Measurements from ENCODE around the gene PTPN9.
A peak's percentile ranks its signal among the peaks of the same experiment; 100 is the strongest.
"Not testable (repeated sequence)": the region's sequence is repeated elsewhere in the genome, so short reads cannot be mapped to it uniquely, and the experiment has no call there.

Gene PTPN9

DNA sequence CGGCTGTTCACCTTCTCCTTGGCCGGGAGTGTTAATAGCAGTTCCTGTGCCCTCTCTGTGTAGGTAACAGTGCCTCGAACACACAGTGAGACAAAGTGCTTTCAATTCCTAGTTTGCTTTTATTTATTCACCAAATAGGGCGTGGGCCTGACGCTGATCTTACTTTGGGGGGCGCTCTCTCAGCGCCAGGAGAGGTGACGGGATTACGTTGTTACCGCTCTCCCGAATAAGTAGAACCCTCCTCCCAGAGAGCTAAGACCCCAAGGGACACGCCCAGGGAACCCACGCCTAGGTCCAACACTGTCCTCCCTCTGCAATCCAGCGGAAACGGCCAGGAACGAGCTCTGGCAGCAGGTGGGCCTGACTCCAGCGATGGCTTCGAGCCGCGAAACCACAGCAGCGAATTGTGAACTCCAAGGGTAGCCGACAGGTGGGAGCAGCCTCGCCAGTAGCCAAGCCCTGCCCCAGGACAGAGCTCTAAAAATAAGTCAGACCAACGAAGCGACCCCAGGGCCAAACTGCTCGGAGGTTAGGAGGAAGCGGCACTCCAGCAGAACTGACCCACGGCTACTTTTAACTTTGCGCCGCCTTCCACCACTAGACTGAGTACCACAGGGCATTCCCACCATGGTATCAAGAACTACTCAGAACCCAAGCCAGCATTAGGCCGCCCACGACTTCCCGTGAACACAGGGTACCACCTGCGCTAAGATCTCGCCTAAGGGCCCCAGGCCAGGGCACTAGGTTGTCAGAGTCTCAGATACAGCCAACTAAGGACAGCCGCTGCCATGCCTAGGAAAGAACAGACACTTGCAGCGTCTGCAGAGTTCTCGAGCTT is 126.0 kb downstream of the PTPN9 start:
- DNase-seq, result peak; percentile 42

DNA sequence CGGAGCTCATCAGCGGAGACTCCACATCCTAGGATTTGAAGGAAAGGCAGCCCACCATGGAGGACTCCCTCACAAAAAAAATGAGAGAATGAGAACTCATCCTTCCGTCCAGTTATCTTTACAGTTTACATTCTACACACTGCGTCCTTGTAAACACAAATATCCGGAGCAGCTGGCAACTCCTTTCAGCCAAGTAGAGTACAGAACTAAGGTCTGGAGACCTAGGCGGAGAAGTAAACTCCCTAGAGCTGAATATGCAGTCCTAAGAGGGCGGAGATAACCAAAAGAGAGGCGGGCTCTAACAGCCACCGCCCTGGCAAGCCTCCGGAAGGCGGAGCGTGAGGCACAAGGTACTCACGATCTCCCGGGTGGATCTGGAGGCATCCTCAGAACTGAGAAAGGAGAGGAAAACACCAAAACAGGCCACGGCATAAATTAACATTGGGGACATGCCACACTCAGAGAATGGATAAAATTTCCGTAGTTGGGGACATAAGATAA is 126.7 kb downstream of the PTPN9 start:
- DNase-seq, result peak; percentile 77

GRCh38 chr15:75451674-75452363 is 127.3 kb downstream of the PTPN9 start, which contains the start of gene SIN3A:
Gene SIN3A (minus strand): TSS chr15:75451690. CDS start chr15:75430375, 21,315 bp downstream.
- DNase-seq, result peak; percentile 100

DNA sequence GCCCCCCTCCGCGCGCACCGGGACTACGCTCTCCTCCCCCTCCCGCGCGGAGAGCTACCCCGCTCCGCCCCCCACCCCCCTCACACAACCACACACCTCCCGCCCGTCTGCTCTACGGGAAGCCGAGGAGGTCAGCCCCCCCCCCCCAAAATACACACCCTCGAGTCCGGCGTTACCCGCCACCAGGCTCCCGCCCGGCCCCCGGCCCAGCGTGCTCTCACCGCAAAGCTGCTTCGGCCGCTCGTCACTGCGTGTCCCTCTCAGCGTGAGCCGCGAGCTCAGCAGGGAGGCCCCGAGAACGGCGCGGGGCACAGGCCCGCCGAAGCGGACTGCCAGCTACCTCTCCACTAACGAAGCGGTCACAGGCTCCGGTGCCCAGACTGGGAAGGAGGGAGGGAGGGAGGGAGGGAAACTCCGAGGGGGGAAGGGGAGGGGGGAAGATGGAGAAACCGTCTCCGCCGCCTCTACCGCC is 127.9 kb downstream of the PTPN9 start:
- DNase-seq, result no peak

GRCh38 chr15:75450307-75451201 is 128.6 kb downstream of the PTPN9 start:
- peak; percentile 99 for DNase-seq

DNA sequence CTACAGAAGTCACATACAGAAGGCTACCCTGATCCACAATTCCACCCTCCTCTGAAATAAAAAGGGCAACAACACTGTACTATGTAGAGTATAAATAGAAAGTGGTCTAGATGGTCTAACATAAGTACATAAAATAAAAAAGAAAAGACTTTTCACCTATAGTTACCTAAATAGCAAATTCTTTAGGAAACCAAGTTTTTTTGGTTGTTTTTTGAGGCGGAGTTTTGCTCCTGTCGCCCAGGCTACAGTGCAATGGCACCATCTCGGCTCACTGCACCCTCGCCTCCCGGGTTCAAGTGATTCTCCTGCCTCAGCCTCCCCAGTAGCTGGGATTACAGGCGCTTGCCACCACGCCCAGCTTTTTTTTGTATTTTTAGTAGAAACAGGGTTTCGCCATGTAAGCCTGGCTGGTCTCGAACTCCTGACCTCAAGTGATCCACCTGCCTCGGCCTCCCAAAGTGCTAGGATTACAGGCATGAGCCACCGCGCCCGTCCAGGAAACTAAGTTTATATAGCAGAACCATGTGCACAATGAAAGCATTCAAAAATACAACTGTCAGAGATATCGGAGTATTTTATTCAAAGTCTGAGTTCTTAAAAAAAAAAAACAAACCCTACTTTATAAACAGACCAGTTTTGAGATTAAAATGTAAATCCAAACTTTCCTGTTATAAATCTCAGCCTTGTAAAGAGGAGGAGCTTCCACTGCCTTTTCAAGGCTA is 129.4 kb downstream of the PTPN9 start:
- DNase-seq, result no peak

DNA sequence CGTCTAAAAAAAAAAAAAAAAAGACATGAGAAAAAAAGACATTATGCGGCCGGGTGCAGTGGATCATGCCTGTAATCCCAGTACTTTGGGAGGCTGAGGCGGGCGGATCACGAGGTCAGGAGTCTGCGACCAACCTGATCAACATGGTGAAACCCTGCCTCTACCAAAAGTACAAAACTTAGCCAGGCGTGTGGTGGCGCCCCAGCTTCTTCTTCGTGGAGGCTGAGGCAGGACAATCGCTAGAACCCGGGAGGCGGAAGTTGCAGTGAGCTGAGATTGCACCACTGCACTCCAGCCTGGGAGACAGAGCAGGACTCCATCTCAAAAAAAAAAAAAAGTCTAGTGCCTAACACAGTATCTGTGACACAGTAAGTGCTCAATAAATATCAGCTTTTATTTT is 130.9 kb downstream of the PTPN9 start:
- not testable (repeated sequence) for DNase-seq

GRCh38 chr15:75446151-75446550 is 133.0 kb downstream of the PTPN9 start:
- DNase-seq, result no peak

GRCh38 chr15:75445324-75445723 is 133.8 kb downstream of the PTPN9 start:
- not testable (repeated sequence) for DNase-seq

DNA sequence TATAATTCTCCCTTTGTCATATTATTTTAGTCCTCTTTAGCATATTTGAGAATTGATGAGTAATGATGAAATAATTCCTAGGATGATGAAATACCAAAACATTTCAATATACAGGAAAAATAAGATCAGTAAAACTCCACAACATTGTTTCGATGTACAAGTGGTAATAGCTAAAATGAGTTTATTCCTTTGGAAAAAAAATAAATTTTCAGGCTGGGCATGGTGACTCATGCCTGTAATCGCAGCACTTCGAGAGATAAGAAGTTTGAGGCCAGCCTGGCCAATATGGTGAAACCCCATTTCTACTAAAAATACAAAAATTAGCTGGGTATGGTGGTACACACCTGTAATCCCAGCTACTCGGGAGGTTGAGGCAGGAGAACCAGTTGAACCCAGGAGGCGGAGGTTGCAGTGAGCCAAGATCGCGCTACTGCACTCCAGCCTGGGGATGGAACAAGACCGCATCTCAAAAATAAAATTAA is 135.1 kb downstream of the PTPN9 start:
- peak; percentile 71 for DNase-seq

DNA sequence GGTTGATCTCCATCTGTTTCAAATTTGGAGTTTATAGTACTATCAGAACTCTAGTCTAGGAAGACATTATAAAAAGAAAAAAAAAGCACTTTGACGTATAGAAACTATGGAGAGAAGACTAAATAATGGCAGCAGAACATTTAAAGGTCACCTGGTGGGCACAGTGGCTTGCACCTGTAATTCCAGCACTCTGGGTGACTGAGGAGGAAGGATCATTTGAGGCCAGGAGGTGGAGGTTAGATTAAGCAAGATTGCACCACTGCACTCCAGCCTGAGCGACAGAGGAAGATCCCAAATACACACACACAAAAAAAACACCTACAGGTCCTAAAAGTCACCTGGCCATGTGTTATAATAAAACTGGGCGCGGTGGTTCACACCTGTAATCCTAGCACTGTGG is 141.4 kb downstream of the PTPN9 start:
- DNase-seq, result no peak

GRCh38 chr15:75436881-75437280 is 142.2 kb downstream of the PTPN9 start:
- DNase-seq, result no peak

- DNase-seq, result no peak
These were observed 147.4 kb downstream of the PTPN9 start for GRCh38 chr15:75431682-75432081.

DNA sequence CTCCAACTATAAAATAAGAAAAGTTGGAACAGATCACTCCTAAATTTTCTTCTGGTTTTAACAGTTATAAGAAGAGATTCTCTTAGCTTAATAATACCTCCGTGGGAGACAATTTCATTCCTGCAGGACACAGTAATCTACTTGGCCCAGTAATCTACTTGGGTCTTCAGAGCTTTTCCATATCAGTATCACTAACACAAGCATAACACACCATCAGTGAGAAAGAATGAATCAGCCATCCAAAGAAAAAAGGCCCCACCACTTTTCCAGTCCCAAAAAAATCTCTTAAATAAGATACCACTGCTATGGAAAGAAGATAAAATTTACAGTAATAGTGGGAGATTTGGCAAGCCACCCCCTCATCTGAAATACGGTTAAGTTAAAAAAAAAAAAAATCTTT is 147.8 kb downstream of the PTPN9 start:
- DNase-seq, result no peak

GRCh38 chr15:75430259-75430658 is 148.9 kb downstream of the PTPN9 start:
- no peak for DNase-seq

DNA sequence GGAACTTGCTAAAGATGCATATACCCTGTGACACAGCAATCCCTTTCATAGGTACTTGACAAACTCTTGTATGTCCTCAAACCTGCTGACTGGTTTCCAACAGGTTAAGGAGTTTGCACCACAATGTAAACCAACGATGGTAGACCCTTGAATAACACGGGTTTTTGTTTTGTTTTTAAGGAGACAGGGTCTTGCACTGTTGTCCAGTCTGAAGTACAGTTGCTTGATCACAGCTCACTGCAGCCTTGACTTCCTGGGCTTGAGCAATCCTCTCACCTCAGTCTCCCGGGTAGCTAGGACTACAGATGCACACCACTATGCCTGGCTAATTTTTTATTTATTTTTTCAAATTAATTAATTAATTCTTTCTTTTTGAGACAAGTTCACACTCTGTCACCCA is 151.0 kb downstream of the PTPN9 start:
- no peak for DNase-seq

DNA sequence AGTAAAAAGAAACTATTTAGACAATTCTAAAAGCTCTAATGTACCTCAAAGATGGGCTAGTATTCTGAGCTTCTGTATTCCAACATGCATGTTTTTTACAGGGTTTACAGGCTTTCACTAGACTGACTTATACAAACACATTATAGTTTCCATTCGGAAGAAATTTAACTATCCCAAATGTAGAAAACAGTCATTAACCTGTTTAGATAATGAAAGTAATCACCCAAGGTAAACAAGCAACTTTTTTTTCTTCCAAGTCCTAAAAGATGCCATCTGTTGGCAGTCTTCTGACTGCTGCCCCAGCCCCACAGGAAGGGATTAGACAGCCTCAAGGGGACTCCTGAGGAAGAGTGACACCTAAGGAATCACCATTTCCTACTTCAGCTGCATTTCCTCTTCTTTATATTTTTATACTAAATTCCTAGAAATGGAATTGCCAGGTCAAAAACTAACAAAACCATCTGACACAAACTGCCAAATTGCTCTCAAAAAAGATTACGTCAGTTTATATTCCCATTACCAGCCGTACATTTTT is 153.1 kb downstream of the PTPN9 start:
- no peak for DNase-seq

DNA sequence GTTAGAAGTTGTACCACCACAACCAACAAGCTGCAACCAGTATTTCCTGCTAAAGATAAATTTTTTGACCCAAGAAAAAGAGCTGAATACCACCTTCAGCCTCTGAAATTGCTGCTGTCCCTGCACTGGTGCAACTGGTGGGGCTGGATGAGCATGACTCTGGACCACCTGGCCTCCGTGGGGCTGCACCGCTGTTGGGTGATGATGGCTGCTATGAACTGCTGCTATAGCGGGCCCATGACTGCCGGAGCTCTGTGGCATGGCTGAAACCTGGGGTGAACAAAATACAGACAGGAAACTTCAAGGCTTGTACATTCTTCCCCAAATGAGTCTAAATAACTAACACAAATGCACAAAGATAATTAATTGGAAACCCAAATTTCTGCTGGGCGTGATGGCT is 156.6 kb downstream of the PTPN9 start:
- no peak for DNase-seq

GRCh38 chr15:75420698-75421097 is 158.4 kb downstream of the PTPN9 start:
- no peak for DNase-seq

GRCh38 chr15:75416584-75416983 is 162.5 kb downstream of the PTPN9 start:
- no peak for DNase-seq
